Measurements from ENCODE around the gene TBC1D2B.

DNA sequence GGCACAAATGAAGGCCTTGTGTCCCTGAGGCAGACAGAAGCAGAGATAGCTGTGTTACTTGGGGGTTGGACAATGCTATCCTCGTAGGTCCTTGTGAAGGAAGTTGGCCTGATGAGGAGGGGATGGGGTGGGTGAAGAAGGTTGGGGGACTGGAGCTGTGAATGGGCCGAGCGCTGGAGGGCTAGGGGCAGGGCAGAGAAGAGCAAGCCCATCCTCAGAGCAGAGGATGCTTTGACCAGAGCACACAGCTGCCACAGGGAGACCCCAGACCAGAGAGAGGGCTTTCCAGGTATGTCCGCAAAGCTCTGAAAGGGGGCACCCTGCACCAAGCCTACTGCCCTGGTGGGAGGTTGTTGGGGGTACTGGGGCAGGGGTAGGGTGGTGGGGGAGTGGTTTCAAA lies 5.7 kb upstream of the TBC1D2B start:
- TF ChIP-seq, protein P1, sequence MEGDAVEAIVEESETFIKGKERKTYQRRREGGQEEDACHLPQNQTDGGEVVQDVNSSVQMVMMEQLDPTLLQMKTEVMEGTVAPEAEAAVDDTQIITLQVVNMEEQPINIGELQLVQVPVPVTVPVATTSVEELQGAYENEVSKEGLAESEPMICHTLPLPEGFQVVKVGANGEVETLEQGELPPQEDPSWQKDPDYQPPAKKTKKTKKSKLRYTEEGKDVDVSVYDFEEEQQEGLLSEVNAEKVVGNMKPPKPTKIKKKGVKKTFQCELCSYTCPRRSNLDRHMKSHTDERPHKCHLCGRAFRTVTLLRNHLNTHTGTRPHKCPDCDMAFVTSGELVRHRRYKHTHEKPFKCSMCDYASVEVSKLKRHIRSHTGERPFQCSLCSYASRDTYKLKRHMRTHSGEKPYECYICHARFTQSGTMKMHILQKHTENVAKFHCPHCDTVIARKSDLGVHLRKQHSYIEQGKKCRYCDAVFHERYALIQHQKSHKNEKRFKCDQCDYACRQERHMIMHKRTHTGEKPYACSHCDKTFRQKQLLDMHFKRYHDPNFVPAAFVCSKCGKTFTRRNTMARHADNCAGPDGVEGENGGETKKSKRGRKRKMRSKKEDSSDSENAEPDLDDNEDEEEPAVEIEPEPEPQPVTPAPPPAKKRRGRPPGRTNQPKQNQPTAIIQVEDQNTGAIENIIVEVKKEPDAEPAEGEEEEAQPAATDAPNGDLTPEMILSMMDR (tag by site-specific recombination; IDR thresholded peaks at IDR 0.05): no peak
- TF ChIP-seq TCF7L2 (IDR thresholded peaks at IDR 0.05; ENCODE audit: borderline replicate concordance, low read depth, low read length): no peak
- TF ChIP-seq ZNF521 (tag by site-specific recombination; IDR thresholded peaks at IDR 0.05): no peak
- TF ChIP-seq GLI4 (tag by site-specific recombination; IDR thresholded peaks at IDR 0.05): no peak
- TF ChIP-seq, protein P2, sequence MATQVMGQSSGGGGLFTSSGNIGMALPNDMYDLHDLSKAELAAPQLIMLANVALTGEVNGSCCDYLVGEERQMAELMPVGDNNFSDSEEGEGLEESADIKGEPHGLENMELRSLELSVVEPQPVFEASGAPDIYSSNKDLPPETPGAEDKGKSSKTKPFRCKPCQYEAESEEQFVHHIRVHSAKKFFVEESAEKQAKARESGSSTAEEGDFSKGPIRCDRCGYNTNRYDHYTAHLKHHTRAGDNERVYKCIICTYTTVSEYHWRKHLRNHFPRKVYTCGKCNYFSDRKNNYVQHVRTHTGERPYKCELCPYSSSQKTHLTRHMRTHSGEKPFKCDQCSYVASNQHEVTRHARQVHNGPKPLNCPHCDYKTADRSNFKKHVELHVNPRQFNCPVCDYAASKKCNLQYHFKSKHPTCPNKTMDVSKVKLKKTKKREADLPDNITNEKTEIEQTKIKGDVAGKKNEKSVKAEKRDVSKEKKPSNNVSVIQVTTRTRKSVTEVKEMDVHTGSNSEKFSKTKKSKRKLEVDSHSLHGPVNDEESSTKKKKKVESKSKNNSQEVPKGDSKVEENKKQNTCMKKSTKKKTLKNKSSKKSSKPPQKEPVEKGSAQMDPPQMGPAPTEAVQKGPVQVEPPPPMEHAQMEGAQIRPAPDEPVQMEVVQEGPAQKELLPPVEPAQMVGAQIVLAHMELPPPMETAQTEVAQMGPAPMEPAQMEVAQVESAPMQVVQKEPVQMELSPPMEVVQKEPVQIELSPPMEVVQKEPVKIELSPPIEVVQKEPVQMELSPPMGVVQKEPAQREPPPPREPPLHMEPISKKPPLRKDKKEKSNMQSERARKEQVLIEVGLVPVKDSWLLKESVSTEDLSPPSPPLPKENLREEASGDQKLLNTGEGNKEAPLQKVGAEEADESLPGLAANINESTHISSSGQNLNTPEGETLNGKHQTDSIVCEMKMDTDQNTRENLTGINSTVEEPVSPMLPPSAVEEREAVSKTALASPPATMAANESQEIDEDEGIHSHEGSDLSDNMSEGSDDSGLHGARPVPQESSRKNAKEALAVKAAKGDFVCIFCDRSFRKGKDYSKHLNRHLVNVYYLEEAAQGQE (tag by site-specific recombination; IDR thresholded peaks at IDR 0.05): no peak
- TF ChIP-seq ZNF560 (tag by site-specific recombination; IDR thresholded peaks at IDR 0.05; ENCODE audit: borderline replicate concordance): no peak

Data from HEK293 (cell line).